Pons (tissue), 1 donor: ENCODE measurements around the gene TTYH2.

Experiments
- DNase-seq: peaks from one replicate; pipeline ENCODE4 v3.0.0-alpha.2; 2016; ENCODE audit warnings: low spot score

Gene TTYH2

GRCh38 chr17:74216505-74216904, 3.1 kb downstream of the TTYH2 start:
- DNase-seq, result no peak

GRCh38 chr17:74217037-74217730, 3.8 kb downstream of the TTYH2 start:
- no peak for DNase-seq

- DNase-seq, result no peak
These were observed 4.5 kb downstream of the TTYH2 start for GRCh38 chr17:74217888-74218287.

- no peak for DNase-seq
These were observed 5.1 kb downstream of the TTYH2 start for GRCh38 chr17:74218436-74218835.

GRCh38 chr17:74219576-74220133, 6.3 kb downstream of the TTYH2 start:
- no peak for DNase-seq

GRCh38 chr17:74220219-74220618, 6.8 kb downstream of the TTYH2 start:
- DNase-seq, result no peak

- no peak for DNase-seq
These were observed 7.8 kb downstream of the TTYH2 start for GRCh38 chr17:74220946-74221818.

- DNase-seq, result no peak
These were observed 9.0 kb downstream of the TTYH2 start for GRCh38 chr17:74222399-74222798.

- no peak for DNase-seq
These were observed 10.5 kb downstream of the TTYH2 start for GRCh38 chr17:74223901-74224300.

- no peak for DNase-seq
These were observed 11.8 kb downstream of the TTYH2 start for GRCh38 chr17:74224959-74225725.

- no peak for DNase-seq
These were observed 12.9 kb downstream of the TTYH2 start for GRCh38 chr17:74226252-74226651.

- DNase-seq, result peak; percentile 72
These were observed 14.1 kb downstream of the TTYH2 start for GRCh38 chr17:74227271-74228080.

- DNase-seq, result no peak
These were observed 15.1 kb downstream of the TTYH2 start for GRCh38 chr17:74228306-74228978.

GRCh38 chr17:74230896-74231295, 17.5 kb downstream of the TTYH2 start:
- no peak for DNase-seq

GRCh38 chr17:74231928-74232907, 18.8 kb downstream of the TTYH2 start:
- no peak for DNase-seq

GRCh38 chr17:74233937-74234336, 20.6 kb downstream of the TTYH2 start:
- DNase-seq, result no peak

- DNase-seq, result no peak
These were observed 21.1 kb downstream of the TTYH2 start for GRCh38 chr17:74234486-74234885.

- DNase-seq, result peak; percentile 97
These were observed 21.7 kb downstream of the TTYH2 start for GRCh38 chr17:74235040-74235581.

GRCh38 chr17:74235911-74236371, 22.6 kb downstream of the TTYH2 start:
- DNase-seq, result peak; percentile 75
